Pancreas (tissue), 10 donors: ENCODE measurements around the gene ZNF614. TPM values are rescaled to one million over a fixed set of nuclear protein-coding genes. Genes with fewer than 3 reads are reported as not detected.
A peak's percentile ranks its signal among the peaks of the same experiment; 100 is the strongest.
"Not testable (repeated sequence)": the region's sequence is repeated elsewhere in the genome, so short reads cannot be mapped to it uniquely, and the experiment has no call there.

Experiments used
- ATAC-seq, 4 donors: fragments of 200-7000 bp; cut with Tn5 transposase; one replicate each; pipeline versions ENCODE4 v1.8.0 to v1.9.1; 2020; ENCODE audit warnings: mild to moderate bottlenecking in 4 of 4, moderate library complexity in 4 of 4
- DNase-seq, 6 donors: peaks; one replicate each; pipeline ENCODE4 v3.0.0-alpha.2; 2020
- FAIRE-seq: peaks from 2 replicates; lab custom pipeline; 2012; peaks lifted over from hg19 to GRCh38; lab: Jason Lieb, UNC
- H3K27ac ChIP-seq, 4 donors: fragments of 200-600 bp; sonication (generic); 1 replicate in 3 of 4; 2 replicates in 1 of 4; pipeline versions ENCODE4 v1.5.0 to v1.8.0; 2020
- H3K27me3 ChIP-seq, 4 donors: fragments of 200-600 bp; one replicate each; pipeline ENCODE4 v1.8.0; 2021
- H3K36me3 ChIP-seq, 3 donors: fragments of 200-600 bp; sonication (generic) in 1 of 3; one replicate each; pipeline versions ENCODE4 v1.5.0 to v1.8.0; 2020 to 2021
- H3K4me1 ChIP-seq, 3 donors: fragments of 200-600 bp; one replicate each; pipeline ENCODE4 v1.8.0; 2021
- H3K4me3 ChIP-seq, 4 donors: fragments of 200-600 bp; sonication (generic) in 2 of 4; one replicate each; pipeline versions ENCODE4 v1.5.0 to v1.8.0; 2020 to 2021
- H3K9me3 ChIP-seq, 4 donors: fragments of 200-600 bp; one replicate each; pipeline ENCODE4 v1.8.0; 2021
- CTCF ChIP-seq, 4 donors: fragments of 200-600 bp; sonication (generic) in 3 of 4; IDR thresholded peaks; one replicate each; pipeline versions ENCODE4 v1.5.0 to v1.8.0; 2021; ENCODE audit warnings: antibody characterized with exemption in 4 of 4
- WGBS, 2 donors: extraction: QIAGEN DNeasy Blood & Tissue Kit; methylation state at CpG; one replicate each; pipeline ENCODE4 v1.1.7; 2013; 5-methylcytosine and 5-hydroxymethylcytosine counted together
- intact Hi-C, 3 donors: fragments of 100-400 bp; cut with DNase I; formaldehyde crosslinking; loops; one replicate each; pipeline versions ENCODE4 v1.11.1 to v1.14.2; 2022
- polyA plus RNA-seq, 2 donors: library from polyadenylated mRNA; stranded (reverse); fragments of 200-250 nt; gene quantifications; one replicate each; pipeline ENCODE4 v1.2.3, GENCODE V29; 2013
- total RNA-seq, 6 donors: library from RNA; stranded (reverse); fragmentation: NEBNext Ultra II Directional in 4 of 6; extraction: Animal tissue kit (Norgen Biotek cat#: 25700) in 4 of 6; gene quantifications; one replicate each; pipeline versions ENCODE4 v1.2.1 to v1.2.4, GENCODE V29; 2021 to 2023
- donor health status: healthy with polysubstance abuse.
- donor health status: DM: no; HTN: no; CAD: no; lungs with moderate emphysema.
- donor health status: DM: no; HTN: no; CAD: no.
- donor health status: control.
- donor health status: control.
- donor health status: Bipolar disorder and iron deficiency.
- donor health status: DM: yes; HTN: yes; CAD: no.
- donor health status: DM: no; HTN: no; CAD: no.
- donor health status: DM: no; HTN: no; CAD: no.
- donor health status: DM: yes; HTN: yes; CAD: no.

The ZNF614 gene
- total and polyA plus RNA-seq, 8 donors, result 1.3 to 4.2 (median 2.1) TPM

- Histone ChIP-seq H3K36me3 (peaks cover 22 to 55% (median 44%) of the 10 kb centered on the region in 3 donors), H3K4me3 (no peak overlapping the region), H3K27ac (no peak overlapping the region), H3K27me3 (no peaks in the 10 kb centered on the region), H3K4me1 (no peaks in the 10 kb centered on the region), H3K9me3 (peaks cover 0 to 29% (median 11%) of the 10 kb centered on the region in 4 donors)
- FAIRE-seq, result no peak
- ATAC-seq, result no peak
- no peak for DNase-seq
- no peak for TF ChIP-seq CTCF (IDR thresholded peaks at IDR 0.05)
- intact Hi-C loops, result no loop called here
- 98% methylated on average over 12 of the region's 12 CpGs for WGBS, 2 donors
Measured at GRCh38 chr19:52034051-52034728, 6.0 kb upstream of the ZNF614 start.

DNA sequence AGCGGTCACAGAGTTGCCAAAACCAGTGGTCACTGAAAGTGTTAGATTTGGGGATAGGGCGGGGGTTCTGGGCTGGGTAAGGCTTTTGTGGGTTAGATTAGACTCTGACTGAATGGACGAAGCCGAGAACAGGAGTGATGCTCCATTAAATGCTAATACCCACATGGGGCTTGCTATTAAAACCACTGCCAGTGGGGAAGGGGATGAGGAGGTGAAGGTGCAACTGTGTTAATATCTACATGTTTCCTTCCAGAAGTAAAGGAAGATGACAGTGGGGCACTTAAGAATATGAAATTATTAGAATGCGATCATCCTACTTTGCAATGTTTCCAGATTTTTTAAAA, 573 bp upstream of the ZNF614 start:
- no peaks in the 10 kb centered on the region for H3K27me3 ChIP-seq
- DNase-seq, result no peak
- peaks cover 0 to 10% (median 4%) of the 10 kb centered on the region in 4 donors for H3K9me3 ChIP-seq
- 17 to 19% methylated on average over 5 of the region's 5 CpGs for WGBS, 2 donors
- H3K4me3 ChIP-seq, result peak overlapping the region; percentile 55 to 75 (median 64)
- peaks cover 0 to 6% (median 0%) of the 10 kb centered on the region in 3 donors for H3K4me1 ChIP-seq
- ATAC-seq, result peak; percentile 10 to 49 (median 40)
- intact Hi-C loops, result no loop called here
- peaks cover 0 to 18% (median 12%) of the 10 kb centered on the region in 3 donors for H3K36me3 ChIP-seq
- no peak for FAIRE-seq
- TF ChIP-seq CTCF (IDR thresholded peaks at IDR 0.05), result no peak
- H3K27ac ChIP-seq, result peak overlapping the region; percentile 72 to 87 (median 84)

- H3K4me3 ChIP-seq, H3K9me3 ChIP-seq, ATAC-seq, FAIRE-seq, H3K27me3 ChIP-seq, H3K27ac ChIP-seq, H3K4me1 ChIP-seq, intact Hi-C loops, DNase-seq: not testable (repeated sequence)
- H3K36me3 ChIP-seq, result peaks cover 0 to 25% (median 19%) of the 10 kb centered on the region in 3 donors
- WGBS, 2 donors, result 78 to 80% methylated on average over 15 of the region's 15 CpGs
Measured at GRCh38 chr19:52026255-52026990, 1.8 kb downstream of the ZNF614 start.

DNA sequence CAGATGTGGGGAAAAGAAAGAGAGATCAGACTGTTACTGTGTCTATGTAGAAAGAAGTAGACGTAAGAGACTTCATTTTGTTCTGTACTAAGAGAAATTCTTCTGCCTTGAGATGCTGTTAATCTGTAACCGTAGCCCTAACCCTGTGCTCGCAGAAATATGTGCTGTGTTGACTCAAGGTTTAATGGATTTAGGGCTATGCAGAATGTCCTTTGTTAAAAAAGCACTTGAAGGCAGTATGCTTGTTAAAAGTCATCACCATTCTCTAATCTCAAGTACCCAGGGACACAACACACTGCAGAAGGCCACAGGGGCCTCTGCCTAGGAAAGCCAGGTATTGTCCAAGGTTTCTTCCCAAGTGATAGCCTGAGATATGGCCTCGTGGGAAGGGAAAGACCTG, 3.7 kb downstream of the ZNF614 start:
- intact Hi-C loops, H3K27ac ChIP-seq, DNase-seq, ATAC-seq, FAIRE-seq, H3K4me1 ChIP-seq, H3K4me3 ChIP-seq, H3K9me3 ChIP-seq, H3K27me3 ChIP-seq: not testable (repeated sequence)
- H3K36me3 ChIP-seq, result peaks cover 0 to 40% (median 22%) of the 10 kb centered on the region in 3 donors
- 78 to 83% methylated on average over 4 of the region's 4 CpGs for WGBS, 2 donors

DNA sequence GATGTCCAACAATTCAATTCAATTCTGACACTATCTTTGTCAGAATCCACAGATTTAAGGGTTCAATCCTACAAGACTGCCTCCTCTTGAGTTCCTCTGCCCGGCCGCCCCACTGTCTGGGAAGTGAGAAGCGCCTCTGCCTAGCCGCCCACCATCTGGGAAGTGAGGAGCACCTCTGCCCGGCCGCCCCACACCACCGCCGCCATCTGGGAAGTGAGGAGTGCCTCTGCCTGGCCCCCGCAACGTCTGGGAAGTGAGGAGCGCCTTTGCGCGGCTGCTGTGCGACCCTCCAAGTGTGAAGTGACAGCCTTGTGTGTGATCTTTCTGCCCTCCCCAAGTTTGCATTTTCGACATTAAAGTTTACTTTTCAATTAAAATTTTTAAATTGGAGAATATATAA, 6.0 kb downstream of the ZNF614 start:
- H3K9me3 ChIP-seq, result peaks cover 0 to 6% (median 1%) of the 10 kb centered on the region in 4 donors

More for the DNA sequence above, 6.0 kb downstream of the ZNF614 start:
- DNase-seq (no peak), FAIRE-seq (no peak), ATAC-seq (no peak)
- Histone ChIP-seq H3K27ac (no peak overlapping the region), H3K4me3 (no peak overlapping the region), H3K27me3 (no peaks in the 10 kb centered on the region), H3K4me1 (peaks cover 0 to 2% (median 0%) of the 10 kb centered on the region in 3 donors), H3K36me3 (peaks cover 13 to 63% (median 33%) of the 10 kb centered on the region in 3 donors)
- WGBS, 2 donors, result 96 to 97% methylated on average over 15 of the region's 15 CpGs
- intact Hi-C loops, result no loop called here
- TF ChIP-seq CTCF (IDR thresholded peaks at IDR 0.05), result no peak
